MCF 10A (cell line): Measurements from ENCODE around the gene ENG. TPM values are rescaled to one million over a fixed set of nuclear protein-coding genes. Genes with fewer than 3 reads are reported as not detected.

Experiments
- BruUV-seq: library from RNA; stranded (reverse); fragments of 400-500 nt; replicated peaks from 2 replicates; lab custom pipeline; 2021; lab: Mats Ljungman, UMichigan
- CTCF ChIA-PET: fragments of 300-600 bp; sonication (Branson Sonifier 250); formaldehyde crosslinking; extraction: SDS; loops from one replicate; lab custom pipeline; 2021; ENCODE audit warnings: antibody characterized with exemption, inconsistent platforms; lab: Yijun Ruan, JAX
- POLR2A ChIA-PET: fragments of 300-600, 350-650 bp; sonication (Branson Sonifier 250); formaldehyde crosslinking; extraction: SDS; loops from one replicate; lab custom pipeline; 2020; ENCODE audit warnings: antibody characterized with exemption, inconsistent platforms; lab: Yijun Ruan, JAX
- DNase-seq: peaks from one replicate; pipeline ENCODE4 v3.0.0-alpha.2; 2018; ENCODE audit not compliant: unreplicated experiment
- H3K27ac Mint-ChIP-seq: one replicate; pipeline ENCODE4 v1.8.0; 2022; ENCODE audit warnings: mild to moderate bottlenecking, low read depth, mixed read lengths; ENCODE audit not compliant: unreplicated experiment
- H3K27me3 Mint-ChIP-seq: one replicate; pipeline ENCODE4 v1.8.0; 2022; ENCODE audit warnings: mixed read lengths; ENCODE audit not compliant: insufficient read depth, unreplicated experiment
- H3K36me3 Mint-ChIP-seq: one replicate; pipeline ENCODE4 v1.8.0; 2022; ENCODE audit warnings: mild to moderate bottlenecking, moderate library complexity, mixed read lengths; ENCODE audit not compliant: insufficient read depth, unreplicated experiment
- H3K4me1 Mint-ChIP-seq: one replicate; pipeline ENCODE4 v1.8.0; 2022; ENCODE audit warnings: mixed read lengths; ENCODE audit not compliant: insufficient read depth, unreplicated experiment
- H3K4me3 Mint-ChIP-seq: one replicate; pipeline ENCODE4 v1.8.0; 2022; ENCODE audit warnings: mild to moderate bottlenecking, moderate library complexity, mixed read lengths; ENCODE audit not compliant: unreplicated experiment
- H3K9me3 Mint-ChIP-seq: one replicate; pipeline ENCODE4 v1.8.0; 2022; ENCODE audit warnings: mixed read lengths; ENCODE audit not compliant: unreplicated experiment
- CTCF ChIP-seq: fragments of 200-600 bp; IDR thresholded peaks from one replicate; pipeline ENCODE4 v1.8.0; 2022; ENCODE audit warnings: antibody characterized with exemption, mild to moderate bottlenecking; ENCODE audit not compliant: unreplicated experiment
- intact Hi-C: fragments of 100-400 bp; cut with micrococcal nuclease; formaldehyde crosslinking; loops from 2 replicates; pipeline ENCODE4 v1.14.1; 2022
- total RNA-seq: library from RNA; stranded (reverse); gene quantifications from 2 replicates; pipeline ENCODE4 v1.2.3, GENCODE V29; 2022

Gene ENG
- total RNA-seq, 1 experiment from 2014 or later, result 22.1 TPM

GRCh38 chr9:127878001-127878651, 23.7 kb upstream of the ENG start:
- Mint-ChIP-seq H3K9me3 (no peaks in the 10 kb centered on the region), H3K4me1 (peaks cover 9% of the 10 kb centered on the region), H3K4me3 (peak overlapping the region; percentile 80), H3K27me3 (no peaks in the 10 kb centered on the region), H3K27ac (no peak overlapping the region), H3K36me3 (peaks cover 4% of the 10 kb centered on the region)
- TF ChIP-seq CTCF, result no peak
- CTCF ChIA-PET, result interaction anchor here (0.6 to 0.8 kb wide), 2 partner anchors 66 to 143 kb away, joined by 3 read pairs; partner anchors contain the start of gene TOR2A
- intact Hi-C loops, result no loop called here
- DNase-seq, result no peak
- no TSS peak for BruUV-seq
- POLR2A ChIA-PET, result interaction anchor here (0.6 to 1.2 kb wide), 5 partner anchors 12 to 102 kb away, joined by 3 to 4 read pairs (median 3); no protein-coding TSS in a partner anchor

- peaks cover 4% of the 10 kb centered on the region for H3K36me3 Mint-ChIP-seq
- H3K27me3 Mint-ChIP-seq, result no peaks in the 10 kb centered on the region
- TF ChIP-seq CTCF, result no peak
- intact Hi-C loops, result no loop called here
- peaks cover 9% of the 10 kb centered on the region for H3K4me1 Mint-ChIP-seq
- no TSS peak for BruUV-seq
- H3K4me3 Mint-ChIP-seq, result peak within 1 kb of the TSS; percentile 80
- no peaks in the 10 kb centered on the region for H3K9me3 Mint-ChIP-seq
- peak; percentile 62 for DNase-seq
- POLR2A ChIA-PET, result interaction anchor here (0.8 to 1.3 kb wide), 5 partner anchors 12 to 77 kb away, joined by 3 to 4 read pairs (median 3); partner anchors contain the start of gene ST6GALNAC6
- peak within 1 kb of the TSS; percentile 57 for H3K27ac Mint-ChIP-seq
- CTCF ChIA-PET, result interaction anchor here (0.8 kb wide), 1 partner anchor 66 kb away, joined by 3 read pairs; no protein-coding TSS in a partner anchor
Observed at GRCh38 chr9:127877566-127877998, 23.1 kb upstream of the ENG start, which contains the start of gene AK1. Gene AK1 (minus strand): TSS chr9:127877675. CDS start chr9:127874617, 3,058 bp downstream.

- intact Hi-C loops, result no loop called here
- Mint-ChIP-seq H3K27ac (peak overlapping the region; percentile 57), H3K36me3 (peaks cover 4% of the 10 kb centered on the region), H3K9me3 (no peaks in the 10 kb centered on the region), H3K4me1 (peaks cover 9% of the 10 kb centered on the region), H3K4me3 (peak overlapping the region; percentile 80), H3K27me3 (no peaks in the 10 kb centered on the region)
- no peak for TF ChIP-seq CTCF
- BruUV-seq, result TSS peak; percentile 34
- POLR2A ChIA-PET, result interaction anchor here (0.6 to 1.3 kb wide), 6 partner anchors 23 to 76 kb away, joined by 3 to 5 read pairs (median 3); partner anchors contain the start of gene ST6GALNAC6
- CTCF ChIA-PET, result interaction anchor here (0.6 to 1.1 kb wide), 3 partner anchors 23 to 158 kb away, joined by 3 to 5 read pairs (median 3); partner anchors contain the start of gene ST6GALNAC6
- DNase-seq, result no peak
Observed at GRCh38 chr9:127876764-127877562, 22.5 kb upstream of the ENG start.
